ENCODE data around the gene GFY.

GFY gene

DNA sequence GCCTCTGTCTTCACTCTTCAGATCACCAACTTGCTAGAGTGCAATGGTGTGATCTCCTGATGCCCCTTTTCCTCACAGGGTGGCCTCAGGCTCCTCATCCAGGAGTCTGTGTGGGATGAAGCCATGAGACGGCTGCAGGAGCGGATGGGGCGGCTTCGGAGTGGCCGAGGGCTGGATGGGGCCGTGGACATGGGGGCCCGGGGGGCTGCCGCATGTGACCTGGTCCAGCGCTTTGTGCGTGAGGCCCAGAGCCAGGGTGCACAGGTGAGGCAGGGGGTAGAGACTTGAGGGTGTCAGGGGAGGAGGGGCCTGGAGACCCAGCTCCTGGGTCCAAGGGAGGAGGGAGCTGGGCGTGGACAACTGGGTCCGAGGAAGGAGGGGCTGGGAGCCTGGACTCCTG is 37.3 kb downstream of the GFY start:
- TF ChIP-seq, protein P1, sequence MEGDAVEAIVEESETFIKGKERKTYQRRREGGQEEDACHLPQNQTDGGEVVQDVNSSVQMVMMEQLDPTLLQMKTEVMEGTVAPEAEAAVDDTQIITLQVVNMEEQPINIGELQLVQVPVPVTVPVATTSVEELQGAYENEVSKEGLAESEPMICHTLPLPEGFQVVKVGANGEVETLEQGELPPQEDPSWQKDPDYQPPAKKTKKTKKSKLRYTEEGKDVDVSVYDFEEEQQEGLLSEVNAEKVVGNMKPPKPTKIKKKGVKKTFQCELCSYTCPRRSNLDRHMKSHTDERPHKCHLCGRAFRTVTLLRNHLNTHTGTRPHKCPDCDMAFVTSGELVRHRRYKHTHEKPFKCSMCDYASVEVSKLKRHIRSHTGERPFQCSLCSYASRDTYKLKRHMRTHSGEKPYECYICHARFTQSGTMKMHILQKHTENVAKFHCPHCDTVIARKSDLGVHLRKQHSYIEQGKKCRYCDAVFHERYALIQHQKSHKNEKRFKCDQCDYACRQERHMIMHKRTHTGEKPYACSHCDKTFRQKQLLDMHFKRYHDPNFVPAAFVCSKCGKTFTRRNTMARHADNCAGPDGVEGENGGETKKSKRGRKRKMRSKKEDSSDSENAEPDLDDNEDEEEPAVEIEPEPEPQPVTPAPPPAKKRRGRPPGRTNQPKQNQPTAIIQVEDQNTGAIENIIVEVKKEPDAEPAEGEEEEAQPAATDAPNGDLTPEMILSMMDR (IDR thresholded peaks at IDR 0.05; ENCODE audit: borderline replicate concordance, control extremely low read depth, extremely low read depth, insufficient read depth, missing control alignments), result no peak
- DNase-seq (ENCODE audit: low spot score), result no peak
- in situ Hi-C loops (cut with MboI; ENCODE audit: low sequenced_read_pairs, unreplicated experiment), result no loop called here

DNA sequence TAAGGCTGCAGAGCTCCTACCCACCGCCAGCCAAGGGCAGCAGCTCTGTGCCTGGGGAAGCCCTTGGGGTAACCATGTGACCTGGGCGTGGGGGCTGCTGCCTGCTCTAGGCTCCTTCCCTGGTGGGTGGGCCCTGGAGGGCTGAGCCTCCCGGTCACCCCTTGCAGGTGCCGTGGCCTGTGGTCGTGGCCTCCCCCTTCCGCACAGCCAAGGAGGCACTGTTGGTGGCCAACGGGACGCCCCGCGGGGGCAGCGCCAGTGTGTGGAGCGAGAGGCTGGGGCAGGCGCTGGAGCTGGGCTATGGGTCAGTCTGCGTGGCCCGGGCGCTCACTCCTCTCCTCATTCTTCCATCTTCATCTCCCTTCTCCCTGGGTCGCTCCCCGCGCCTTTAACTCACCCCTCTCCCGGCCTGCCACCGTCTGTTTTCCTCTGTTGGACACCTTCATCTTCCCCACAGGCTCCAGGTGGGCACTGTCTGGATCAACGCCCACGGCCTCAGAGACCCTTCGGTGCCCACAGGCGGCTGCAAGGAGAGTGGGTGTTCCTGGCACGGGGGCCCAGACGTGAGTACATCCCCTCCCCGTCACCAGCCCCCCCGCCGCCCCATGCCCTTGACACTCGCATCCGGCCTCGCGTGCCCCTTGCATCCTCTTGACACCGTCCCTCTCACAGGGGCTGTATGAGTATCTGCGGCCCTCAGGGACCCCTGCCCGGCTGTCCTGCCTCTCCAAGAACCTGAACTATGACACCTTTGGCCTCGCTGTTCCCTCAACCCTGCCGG is 39.0 kb downstream of the GFY start:
- DNase-seq (ENCODE audit: low spot score), result no peak
- in situ Hi-C loops (cut with MboI; ENCODE audit: low sequenced_read_pairs, unreplicated experiment), result no loop called here
- TF ChIP-seq, protein P1 (IDR thresholded peaks at IDR 0.05; ENCODE audit: borderline replicate concordance, control extremely low read depth, extremely low read depth, insufficient read depth, missing control alignments), result no peak

DNA sequence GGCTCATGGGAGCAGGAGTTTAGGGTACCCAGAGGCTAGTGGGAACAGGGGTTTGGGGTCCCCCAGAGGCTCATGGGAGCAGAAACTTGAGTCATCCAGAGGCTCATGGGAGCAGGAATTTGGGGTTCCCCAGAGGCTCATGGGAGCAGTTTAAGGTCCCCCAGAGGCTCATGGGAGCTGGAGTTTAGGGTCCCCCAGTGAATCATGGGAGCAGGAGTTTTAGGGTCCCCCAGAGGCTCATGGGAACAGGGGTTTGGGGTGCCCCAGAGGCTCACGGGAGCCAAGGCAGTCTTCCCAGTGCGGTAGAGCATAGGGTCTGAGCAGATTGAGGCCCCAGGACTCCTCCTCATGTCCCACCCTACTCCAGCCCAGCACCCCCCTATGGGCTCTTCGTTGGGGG is 40.2 kb downstream of the GFY start:
- no peak for DNase-seq (ENCODE audit: low spot score)
- in situ Hi-C loops (cut with MboI; ENCODE audit: low sequenced_read_pairs, unreplicated experiment), result no loop called here
- TF ChIP-seq, protein P1 (IDR thresholded peaks at IDR 0.05; ENCODE audit: borderline replicate concordance, control extremely low read depth, extremely low read depth, insufficient read depth, missing control alignments), result no peak

DNA sequence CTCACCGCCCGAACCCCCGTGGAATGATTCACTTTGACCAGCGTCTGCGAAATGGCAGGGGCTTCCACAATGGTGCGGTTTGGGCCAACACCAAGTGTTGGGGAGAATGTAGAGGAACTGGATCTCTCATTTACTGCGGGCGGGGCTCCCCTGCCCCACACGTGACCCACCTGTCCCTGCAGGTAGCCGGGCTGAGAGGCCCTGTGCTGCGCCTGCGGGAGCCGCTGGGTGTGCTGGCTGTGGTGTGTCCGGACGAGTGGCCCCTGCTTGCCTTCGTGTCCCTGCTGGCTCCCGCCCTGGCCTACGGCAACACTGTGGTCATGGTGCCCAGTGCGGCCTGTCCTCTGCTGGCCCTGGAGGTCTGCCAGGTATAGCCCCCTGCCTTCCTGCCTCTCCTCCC is 43.0 kb downstream of the GFY start:
- in situ Hi-C loops (cut with MboI; ENCODE audit: low sequenced_read_pairs, unreplicated experiment), result no loop called here
- no peak for DNase-seq (ENCODE audit: low spot score)
- TF ChIP-seq, protein P1 (IDR thresholded peaks at IDR 0.05; ENCODE audit: borderline replicate concordance, control extremely low read depth, extremely low read depth, insufficient read depth, missing control alignments), result no peak

DNA sequence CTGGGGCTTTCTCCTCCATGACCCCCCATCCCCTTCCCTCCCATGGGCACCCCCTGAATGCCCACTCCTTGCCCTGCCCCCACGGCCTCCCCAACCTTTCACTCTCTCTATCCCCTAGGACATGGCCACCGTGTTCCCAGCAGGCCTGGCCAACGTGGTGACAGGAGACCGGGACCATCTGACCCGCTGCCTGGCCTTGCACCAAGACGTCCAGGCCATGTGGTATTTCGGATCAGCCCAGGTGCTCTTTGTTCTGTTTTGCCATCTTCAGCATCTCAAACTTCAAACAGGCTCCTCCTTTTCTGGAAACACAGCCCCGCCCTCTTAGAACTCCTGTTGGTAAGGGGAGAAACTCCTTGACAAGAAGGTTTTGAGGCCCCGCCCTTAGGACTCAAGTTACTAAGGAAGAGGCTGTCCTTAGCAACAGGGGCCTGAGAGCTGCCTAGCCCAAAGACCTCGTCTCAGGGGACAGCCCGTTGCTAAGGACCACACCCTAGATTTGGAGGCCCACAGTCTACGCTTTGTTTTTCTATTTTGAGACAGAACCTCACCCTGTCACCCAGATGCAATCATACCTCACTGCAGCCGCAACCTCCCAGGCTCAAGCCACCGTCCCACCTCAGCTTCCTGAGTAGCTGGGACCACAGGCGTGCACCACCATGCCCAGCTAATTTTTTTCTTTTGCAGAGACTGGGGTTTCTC is 43.7 kb downstream of the GFY start:
- in situ Hi-C loops (cut with MboI; ENCODE audit: low sequenced_read_pairs, unreplicated experiment), result no loop called here
- TF ChIP-seq, protein P1 (IDR thresholded peaks at IDR 0.05; ENCODE audit: borderline replicate concordance, control extremely low read depth, extremely low read depth, insufficient read depth, missing control alignments), result no peak
- DNase-seq (ENCODE audit: low spot score), result peak; percentile 89

DNA sequence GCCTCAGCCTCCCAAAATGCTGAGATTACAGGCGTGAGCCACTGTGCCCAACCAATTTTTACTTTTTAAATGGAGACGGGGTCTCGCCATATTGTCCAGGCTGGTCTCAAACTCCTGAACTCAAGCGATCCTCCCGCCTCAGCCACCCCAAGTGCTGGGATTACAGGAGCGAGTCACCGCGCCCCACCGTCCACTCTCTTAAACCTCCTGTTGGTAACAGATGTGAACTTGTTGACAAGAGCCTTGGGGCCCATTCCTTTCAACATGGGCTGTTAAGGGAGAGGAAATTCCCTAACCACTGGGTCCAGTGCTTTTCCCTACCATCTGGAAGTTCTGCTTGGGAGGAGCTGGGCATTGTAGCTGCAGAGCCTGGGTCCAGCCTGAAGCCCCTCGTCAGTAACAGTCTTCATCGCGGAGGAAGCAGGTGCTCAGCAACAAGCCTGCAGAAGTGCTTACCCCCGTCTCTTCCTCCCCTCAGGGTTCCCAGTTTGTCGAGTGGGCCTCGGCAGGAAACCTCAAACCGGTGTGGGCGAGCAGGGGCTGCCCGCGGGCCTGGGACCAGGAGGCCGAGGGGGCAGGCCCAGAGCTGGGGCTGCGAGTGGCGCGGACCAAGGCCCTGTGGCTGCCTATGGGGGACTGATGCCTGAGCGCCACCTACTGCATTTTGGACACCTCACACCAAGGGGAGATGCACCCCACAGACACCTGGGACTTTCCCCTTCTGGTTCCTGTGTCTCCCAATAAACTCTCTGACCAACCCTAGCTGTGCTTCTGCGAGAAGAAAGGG is 44.8 kb downstream of the GFY start:
- TF ChIP-seq, protein P1 (IDR thresholded peaks at IDR 0.05; ENCODE audit: borderline replicate concordance, control extremely low read depth, extremely low read depth, insufficient read depth, missing control alignments), result peak; percentile 90
- DNase-seq (ENCODE audit: low spot score), result peak; percentile 88
- in situ Hi-C loops (cut with MboI; ENCODE audit: low sequenced_read_pairs, unreplicated experiment), result no loop called here
